Measurements from ENCODE around the gene HMGN4.

Gene HMGN4

GRCh38 chr6:26553635-26554446 is 15.7 kb downstream of the HMGN4 start:
- peak; percentile 61 for DNase-seq

GRCh38 chr6:26554447-26554696 is 16.2 kb downstream of the HMGN4 start:
- no peak for DNase-seq

DNA sequence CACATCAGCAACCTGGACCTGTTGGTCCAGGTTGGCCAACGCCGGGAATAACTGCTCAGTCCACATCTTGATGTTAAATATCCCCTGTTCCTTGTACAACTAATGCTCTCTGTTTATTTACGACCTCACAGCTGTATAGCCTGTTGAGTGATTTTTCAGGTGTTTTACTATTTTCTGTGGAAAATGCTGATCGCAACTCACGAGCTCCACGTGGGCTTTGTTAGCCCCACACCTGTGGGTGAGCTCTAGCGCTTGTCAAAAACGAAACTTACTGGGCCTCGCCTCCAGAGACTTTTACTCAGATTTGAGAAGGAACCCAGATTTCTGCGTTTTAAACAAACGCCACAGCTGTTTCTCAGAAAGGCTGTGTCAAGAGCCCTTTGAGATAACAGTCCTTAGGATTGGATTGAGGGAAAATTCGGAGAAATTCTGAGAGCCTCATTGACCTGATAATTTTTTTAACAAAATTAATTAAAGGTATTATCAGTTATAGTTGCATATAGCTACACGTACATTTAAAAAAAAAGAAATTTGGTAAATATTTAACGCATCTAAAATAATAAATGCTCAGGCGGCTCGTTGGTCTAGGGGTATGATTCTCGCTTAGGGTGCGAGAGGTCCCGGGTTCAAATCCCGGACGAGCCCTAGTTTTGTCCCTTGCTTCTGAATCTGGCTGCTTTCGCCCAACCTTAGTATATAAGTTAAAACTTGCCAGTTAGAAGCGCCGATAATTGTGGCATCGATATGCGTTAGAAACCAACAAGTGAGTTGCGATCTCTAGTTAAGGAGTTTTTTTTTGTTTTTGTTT is 16.7 kb downstream of the HMGN4 start:
- no peak for DNase-seq

GRCh38 chr6:26555505-26556262 is 17.5 kb downstream of the HMGN4 start:
- DNase-seq = no peak

GRCh38 chr6:26556263-26557070 is 18.3 kb downstream of the HMGN4 start:
- no peak for DNase-seq

- no peak for DNase-seq
Measured at GRCh38 chr6:26561533-26562466, 23.6 kb downstream of the HMGN4 start.

- DNase-seq = no peak
Measured at GRCh38 chr6:26563488-26563887, 25.3 kb downstream of the HMGN4 start.

DNA sequence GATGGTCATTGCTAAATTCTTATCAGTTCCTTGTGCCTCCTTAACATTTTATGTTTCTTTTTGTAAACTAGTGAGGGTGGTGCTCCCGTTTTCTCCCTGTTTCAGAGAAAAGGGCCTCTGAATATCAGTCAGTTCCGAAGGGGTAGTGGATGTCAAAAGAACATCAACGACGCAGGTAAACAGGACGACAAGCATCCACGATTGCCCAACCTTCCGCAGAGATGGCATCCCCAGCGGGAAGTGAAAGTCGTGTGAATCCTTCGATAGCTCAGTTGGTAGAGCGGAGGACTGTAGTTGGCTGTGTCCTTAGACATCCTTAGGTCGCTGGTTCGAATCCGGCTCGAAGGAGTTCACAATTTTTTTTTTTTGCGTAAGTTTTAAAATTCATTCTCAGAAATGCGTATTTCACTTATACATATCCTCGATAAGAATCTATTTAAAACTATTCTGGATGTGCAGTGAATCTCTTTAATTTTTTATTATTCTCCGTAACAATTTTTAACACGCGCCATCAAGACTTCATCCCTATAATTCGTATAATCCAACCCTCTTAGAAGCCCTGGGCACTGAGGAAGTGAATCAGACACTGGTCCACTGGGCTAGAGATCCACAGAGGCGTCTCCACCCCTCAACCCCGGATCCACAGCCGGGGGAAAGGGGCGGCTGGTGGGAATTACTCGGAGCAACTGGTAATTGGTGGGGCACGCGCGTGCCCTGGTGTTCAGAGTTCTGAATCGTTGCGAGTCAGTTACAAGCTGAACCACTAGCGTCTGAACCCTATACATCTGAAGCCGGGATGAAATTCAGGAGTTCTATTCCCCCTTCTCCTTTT is 30.7 kb downstream of the HMGN4 start:
- peak; percentile 61 for DNase-seq

- no peak for DNase-seq
Measured at GRCh38 chr6:26569433-26569764, 31.2 kb downstream of the HMGN4 start.

- no peak for DNase-seq
Measured at GRCh38 chr6:26570027-26570809, 32.1 kb downstream of the HMGN4 start.

- peak; percentile 76 for DNase-seq
Measured at GRCh38 chr6:26571592-26572296, 33.6 kb downstream of the HMGN4 start.

GRCh38 chr6:26575494-26575939 is 37.4 kb downstream of the HMGN4 start:
- no peak for DNase-seq

DNA sequence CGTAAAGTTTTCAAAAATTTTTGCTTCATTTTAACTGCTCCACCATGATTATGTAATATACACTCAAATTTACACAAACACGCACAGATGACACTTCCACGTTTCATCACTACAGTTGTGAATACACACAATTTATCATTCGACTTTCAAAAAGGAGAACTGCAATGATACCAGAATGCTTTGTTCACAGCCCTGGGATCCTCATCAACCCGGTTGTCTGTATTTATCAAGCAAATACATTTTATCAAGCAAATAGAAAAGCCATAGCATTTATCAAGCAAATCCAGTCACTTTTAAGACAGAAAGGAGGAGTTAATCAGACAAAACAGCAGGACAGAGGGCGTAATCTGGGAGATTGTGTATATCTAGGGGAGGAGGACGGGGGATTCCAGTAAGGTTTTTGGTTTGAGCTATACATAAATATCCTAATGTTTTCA is 38.3 kb downstream of the HMGN4 start:
- DNase-seq = no peak

GRCh38 chr6:26576929-26577719 is 39.0 kb downstream of the HMGN4 start:
- no peak for DNase-seq

GRCh38 chr6:26577720-26578072 is 39.5 kb downstream of the HMGN4 start:
- DNase-seq = no peak

- DNase-seq = no peak
Measured at GRCh38 chr6:26578279-26578678, 40.1 kb downstream of the HMGN4 start.

GRCh38 chr6:26578741-26579140 is 40.6 kb downstream of the HMGN4 start:
- no peak for DNase-seq

DNA sequence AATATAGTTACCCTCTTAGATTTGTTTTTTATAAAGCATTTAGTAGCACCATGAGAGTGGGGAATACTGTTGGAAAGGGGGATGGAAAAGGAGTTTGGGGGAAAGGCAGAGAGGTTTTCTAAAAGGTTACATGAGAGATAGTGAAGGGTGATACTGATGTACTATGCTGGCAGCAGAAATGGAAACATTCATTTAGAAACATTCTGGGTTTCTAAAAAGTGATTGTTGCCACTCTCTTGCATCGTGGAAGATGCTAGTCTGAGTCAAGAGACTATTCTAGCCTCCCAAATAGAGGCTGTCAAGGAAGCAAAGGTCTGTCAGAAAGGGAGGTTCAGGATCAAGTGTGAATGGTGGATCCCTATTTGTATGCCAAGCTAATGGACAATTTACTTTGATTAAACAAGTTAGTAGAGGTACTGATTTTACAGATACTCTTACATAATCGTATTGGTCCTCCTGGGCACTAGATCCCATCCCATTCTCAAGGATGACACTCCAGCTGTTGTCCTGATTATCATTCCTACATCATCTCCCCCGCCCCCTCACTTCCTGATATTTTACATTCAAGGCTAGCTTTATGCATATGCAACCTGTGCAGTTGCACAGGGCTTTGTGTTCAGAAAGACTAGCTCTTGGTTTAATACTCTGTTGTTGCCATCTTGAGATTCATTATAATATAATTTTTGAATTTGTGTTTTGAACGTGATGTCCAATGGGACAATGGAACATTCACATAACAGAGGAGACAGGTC is 43.2 kb downstream of the HMGN4 start:
- DNase-seq = no peak

All from DMS79 treated with DMSO at 0.1 percent for 48 hours (cell line).